GM19099 (cell line): ENCODE data around the gene HNRNPM.

Experiments used
- POLR2A ChIP-seq: IDR thresholded peaks from 3 replicates; pipeline ENCODE4 v1.6.1; 2011; ENCODE audit warnings: low read depth; ENCODE audit not compliant: insufficient read length; ENCODE audit errors: extremely low read depth

The HNRNPM gene

DNA sequence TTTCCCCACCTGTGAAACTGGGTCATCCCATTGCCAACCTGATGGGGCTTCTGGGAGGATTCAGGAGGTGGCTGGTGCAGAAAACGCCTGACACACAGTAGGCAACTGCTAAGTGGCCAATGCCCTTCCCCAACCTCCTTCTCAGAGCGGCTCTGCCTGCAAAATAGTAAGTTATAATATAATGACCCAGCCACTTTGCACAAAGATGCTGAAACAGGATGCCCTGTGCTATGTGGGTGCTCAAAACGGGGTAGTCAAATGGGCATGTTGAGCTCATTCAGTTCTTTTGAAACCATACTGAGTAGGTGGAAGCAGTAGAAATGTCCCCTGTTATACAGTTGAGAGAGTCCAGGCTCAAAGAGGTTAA, 31.2 kb upstream of the HNRNPM start:
- TF ChIP-seq POLR2A, result no peak

DNA sequence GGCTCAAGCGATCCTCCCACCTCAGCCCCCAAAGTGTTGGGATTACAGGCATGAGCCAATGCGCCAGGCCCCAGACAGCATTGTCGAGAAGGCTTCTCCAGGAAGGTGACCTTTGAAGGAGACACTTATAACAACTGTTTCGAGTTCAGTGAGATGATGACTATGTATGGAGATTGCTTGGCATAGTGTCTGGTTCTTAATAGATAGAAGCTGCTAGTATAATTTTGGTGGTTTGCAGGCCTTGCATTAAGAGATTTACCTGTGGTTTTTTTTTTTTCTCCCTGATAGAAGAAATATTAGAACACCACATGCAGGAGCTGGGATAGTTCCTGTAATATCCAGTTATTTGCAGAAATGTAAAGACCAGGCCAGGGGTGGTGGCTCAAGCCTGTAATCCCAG, 28.0 kb upstream of the HNRNPM start:
- no peak for TF ChIP-seq POLR2A

DNA sequence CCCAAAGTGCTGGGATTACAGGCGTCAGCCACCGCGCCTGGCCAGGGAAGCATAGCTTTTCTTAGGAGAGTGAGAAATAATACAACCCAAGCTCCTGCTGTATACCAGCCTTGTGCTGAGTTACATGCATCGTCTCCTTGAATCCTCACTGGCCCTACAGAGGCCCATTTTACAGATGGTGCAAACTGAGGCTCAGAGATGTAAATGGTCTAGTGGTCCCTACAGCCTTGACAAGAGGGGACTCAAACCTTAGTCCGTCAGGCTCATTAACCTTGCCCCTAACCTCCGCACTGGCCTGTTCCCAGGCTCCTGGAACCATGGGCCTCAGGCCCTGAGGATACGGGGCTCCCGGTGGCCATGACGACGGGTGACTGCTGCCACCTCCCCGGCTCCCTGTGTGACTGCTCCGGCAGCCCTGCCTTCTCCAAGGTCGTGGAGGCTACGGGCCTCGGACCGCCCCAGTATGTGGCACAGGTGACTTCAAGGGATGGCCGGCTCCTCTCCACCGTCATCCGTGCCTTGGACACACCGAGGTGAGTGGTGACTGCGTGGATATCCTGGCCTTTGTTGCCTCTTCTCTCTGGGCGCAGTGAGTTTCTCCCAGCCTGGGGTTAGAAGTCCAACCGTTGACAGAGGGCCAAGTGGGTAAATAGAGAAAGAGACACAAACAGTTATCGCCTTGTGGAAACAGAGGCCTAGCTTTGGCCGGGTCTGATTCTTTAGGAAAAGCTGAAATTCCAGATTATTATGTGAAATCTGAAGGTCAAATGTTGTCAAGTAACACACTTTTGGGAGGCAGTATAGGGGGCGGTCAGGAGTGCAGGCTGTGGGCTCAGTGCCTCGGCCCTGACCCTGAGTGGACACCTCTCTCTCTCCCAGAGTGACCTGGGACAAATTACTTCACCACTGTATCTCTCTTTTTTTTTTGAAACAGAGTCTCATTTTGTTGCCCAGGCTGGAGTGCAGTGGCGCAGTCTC, 23.0 kb upstream of the HNRNPM start:
- no peak for TF ChIP-seq POLR2A

DNA sequence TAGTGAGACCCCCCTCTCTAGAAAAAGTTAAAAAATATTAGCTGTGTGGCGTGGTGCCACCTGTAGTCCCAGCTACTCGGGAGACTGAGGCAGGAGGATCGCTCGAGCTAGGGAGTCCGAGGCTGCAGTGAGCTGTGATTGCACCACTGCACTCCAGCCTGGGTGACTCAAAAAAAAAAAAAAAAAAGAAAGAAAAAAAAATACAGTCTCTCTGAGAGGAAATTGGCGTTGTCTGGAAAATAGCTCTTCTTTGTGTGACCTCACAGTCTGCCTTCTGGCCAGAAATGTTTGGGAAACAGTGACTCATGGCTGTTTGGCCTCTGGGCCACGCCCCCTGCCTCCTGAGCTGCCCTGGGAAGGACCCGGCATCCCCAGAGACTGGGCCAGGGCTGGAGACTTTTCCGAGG, 21.0 kb upstream of the HNRNPM start:
- no peak for TF ChIP-seq POLR2A

DNA sequence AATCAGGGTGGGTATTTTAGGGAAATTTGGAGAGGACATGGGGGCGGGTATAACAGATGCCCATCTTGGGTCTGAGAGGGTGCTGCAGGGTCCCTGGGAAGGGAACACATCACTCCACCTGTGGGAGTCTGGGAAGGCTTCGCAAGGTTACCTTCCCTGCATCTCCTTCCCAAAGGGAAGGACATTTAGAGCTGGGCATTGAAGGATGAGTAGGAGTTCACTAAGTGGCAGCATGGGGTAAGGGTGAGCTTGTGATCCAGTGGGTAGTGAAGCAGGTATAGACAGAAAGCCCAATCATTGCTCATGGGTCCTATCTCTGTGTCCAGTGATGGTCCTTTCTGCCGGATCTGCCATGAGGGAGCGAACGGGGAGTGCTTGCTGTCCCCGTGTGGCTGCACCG, 18.5 kb upstream of the HNRNPM start:
- TF ChIP-seq POLR2A, result no peak

DNA sequence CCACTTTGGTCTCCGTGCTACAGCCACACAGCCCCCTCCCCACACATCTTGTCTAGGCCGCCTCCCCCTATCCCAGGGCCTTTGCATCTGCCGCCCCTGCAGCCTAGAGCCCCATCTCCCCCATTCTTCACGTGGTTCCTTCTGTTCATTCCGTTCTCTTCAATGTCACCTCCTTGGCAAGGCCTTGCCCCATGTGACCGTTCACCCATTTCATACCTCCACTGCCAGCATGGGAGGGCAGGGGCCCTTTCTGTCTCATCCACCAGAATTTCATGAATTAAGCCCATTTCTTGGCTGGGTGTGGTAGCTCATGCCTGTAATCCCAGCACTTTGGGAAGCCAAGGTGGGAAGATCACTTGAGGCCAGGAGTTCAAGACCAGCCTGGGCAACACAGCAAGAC, 15.7 kb upstream of the HNRNPM start:
- TF ChIP-seq POLR2A, result no peak

DNA sequence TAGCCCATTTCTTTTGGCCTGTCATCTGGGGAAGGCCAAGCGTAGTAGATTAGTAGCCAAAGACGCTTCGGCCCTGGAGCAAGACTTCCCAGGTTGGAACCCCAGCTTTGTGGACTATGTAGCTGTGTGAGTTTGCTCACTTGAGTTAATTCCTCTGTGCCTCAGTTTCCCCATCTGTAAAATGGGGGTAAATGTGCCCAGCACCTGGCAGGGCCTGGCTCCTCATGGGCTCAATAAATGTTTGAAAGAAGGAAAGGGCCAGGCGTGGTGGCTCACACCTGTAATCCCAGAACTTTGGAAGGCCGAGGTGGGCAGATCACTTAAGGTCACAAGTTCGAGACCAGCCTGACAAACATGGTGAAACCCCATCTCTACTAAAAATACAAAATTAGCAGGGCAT, 14.9 kb upstream of the HNRNPM start:
- TF ChIP-seq POLR2A, result no peak

DNA sequence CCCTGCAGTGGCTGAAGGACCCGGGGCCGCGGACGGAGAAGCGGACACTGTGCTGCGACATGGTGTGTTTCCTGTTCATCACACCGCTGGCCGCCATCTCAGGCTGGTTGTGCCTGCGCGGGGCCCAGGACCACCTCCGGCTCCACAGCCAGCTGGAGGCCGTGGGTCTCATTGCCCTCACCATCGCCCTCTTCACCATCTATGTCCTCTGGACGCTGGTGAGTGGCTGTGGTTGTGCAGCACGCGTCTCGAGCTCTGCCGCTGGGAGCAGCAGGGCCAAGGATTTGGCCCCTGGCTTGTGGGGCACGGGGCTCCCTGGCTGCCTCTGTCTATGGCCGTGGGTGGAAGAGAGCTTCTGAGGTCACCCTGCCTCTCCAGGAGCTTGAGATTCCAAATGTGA, 14.1 kb upstream of the HNRNPM start:
- TF ChIP-seq POLR2A, result no peak

DNA sequence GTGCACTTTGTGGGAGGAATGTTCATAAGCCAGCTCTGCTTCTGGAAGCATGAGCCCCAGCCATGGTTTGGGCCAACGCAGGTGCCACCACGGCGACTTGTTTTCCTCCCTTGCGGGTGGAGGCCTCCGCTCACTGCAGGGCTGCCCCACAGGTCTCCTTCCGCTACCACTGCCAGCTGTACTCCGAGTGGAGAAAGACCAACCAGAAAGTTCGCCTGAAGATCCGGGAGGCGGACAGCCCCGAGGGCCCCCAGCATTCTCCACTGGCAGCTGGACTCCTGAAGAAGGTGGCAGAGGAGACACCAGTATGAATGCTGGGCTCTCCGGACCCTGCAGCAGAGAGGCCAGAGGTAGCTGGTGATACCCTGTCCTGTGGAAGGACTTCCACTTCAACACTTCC, 6.5 kb upstream of the HNRNPM start:
- no peak for TF ChIP-seq POLR2A

DNA sequence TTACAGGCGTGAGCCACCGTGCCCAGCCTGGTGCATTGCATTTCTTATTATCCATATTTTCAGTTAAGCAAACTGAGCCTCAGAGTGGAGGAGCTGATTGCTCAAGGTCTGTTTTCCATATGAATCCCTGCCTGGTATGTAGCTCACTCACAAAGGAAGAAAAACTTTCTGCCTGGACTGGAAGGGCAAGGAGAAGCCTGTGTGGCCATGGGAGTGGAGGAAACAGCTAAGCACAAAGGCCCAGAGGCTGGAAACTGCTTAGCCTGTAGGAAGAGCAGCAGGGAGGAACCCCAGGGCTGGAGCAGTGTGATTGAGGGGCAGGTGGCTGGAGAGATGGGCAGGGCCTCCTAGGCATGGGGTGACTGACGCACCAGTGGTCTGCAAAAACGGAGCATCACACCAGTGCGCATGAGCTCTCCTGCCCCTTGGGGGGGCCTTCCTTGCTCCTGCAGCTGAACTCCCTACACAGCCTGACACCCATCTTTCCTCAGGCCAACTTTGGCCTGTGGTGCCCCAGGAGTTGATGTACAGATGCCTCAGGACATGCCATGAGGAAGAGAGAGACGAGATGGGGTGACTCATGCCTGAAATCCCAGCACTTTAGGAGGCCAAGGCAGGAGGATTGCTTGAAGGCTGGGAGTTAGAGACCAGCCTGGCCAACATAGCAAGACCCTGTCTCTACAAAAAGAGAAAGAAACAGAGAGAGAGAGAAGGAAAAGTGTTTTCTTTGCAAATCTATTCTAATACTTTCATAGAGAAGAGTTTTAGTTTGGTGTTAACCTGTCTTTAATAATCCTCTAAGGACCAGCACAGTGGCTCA, 2.8 kb upstream of the HNRNPM start:
- TF ChIP-seq POLR2A, result no peak

DNA sequence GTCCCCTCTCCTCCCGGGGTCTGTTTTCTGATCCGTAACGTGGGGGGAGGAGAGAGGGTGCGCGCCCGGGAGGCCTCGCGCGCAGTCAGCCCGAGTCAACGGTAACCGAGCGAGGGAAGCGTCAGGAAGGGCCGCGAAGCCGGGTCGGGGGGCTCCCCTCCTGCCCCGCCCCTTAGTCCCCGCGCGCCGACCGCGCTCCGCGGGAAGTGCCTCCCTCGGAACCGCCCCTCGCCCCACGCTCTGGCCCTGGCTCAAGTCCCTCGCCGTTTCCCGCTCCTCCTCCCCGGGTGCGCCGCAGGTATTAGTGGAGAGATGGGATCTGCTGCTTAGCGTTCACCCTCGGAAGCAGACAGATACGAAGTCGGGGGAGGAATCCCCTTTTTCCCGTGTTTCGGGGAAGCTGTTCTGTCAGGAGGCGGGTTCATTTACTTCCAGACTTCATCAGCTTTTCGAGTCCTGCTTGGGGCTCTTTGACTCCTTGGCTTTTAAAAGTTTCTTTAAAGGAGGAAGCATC, 770 bp downstream of the HNRNPM start:
- TF ChIP-seq POLR2A, result no peak

DNA sequence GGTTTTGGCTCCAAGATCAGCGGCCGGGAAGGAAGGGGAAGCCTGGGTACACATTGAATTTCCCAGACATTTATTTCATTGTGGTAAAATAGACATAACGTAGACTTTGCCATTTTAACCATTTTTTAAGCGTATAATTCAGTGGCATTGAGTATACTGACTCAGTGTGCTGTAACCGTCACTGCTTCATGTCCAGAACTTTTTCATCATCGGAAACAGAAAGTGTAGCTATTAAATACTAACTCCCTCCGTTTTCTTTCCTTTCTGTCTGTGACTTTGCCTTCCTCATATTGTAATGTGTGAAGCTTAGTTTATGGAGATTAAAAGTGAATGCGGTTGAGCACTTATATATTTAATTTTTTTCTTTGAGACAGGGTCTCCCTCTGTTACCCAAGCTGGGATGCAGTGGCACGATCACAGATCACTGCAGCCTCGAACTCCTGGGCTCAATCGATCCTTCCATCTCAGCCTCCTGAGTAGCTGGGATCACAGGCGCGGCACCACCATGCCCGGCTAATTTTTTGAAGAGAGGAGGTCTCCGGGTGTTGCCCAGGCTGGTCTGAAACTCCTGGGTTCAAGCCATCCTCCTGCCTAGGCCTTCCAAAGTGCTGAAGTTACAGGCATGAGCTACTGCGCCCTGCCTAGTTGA, 1.4 kb downstream of the HNRNPM start:
- TF ChIP-seq POLR2A, result no peak

DNA sequence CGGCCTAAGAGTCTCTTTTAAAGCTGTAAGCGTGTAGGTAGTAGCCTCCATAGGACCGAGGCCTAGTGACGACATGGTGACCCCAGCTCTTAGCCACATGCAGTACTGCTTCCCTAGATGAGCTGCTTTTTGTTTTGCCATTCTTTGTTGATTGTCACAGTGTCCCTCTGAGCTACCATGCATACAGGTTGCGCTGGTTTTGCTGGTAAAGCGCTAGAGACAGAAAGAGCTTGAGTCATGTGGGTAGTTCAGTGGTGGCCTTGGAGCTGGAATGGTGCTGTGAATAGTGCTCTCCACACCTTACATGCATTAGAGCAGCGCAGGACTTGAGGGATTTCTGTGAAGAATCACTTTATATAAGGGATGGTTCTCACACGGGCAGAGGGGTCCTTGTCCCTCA, 5.1 kb downstream of the HNRNPM start:
- TF ChIP-seq POLR2A, result no peak

DNA sequence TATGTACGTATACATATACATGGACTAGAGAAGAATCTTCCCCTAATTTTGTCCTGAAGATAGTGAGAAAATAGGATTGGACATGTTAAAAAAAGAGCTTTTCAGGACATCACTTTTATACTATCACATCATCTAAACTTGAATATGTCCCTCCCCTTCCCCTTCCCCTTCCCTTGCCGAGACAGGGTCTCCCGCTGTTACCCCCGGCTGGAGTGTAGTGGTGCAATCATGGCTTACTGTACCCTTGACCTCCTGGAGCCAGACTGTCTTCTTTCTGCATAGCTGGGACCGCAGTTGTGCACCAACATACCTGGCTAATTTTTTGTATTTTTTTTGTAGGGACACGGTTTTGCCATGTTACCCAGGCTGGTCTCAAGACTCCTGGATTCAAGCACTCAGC, 6.6 kb downstream of the HNRNPM start:
- no peak for TF ChIP-seq POLR2A

DNA sequence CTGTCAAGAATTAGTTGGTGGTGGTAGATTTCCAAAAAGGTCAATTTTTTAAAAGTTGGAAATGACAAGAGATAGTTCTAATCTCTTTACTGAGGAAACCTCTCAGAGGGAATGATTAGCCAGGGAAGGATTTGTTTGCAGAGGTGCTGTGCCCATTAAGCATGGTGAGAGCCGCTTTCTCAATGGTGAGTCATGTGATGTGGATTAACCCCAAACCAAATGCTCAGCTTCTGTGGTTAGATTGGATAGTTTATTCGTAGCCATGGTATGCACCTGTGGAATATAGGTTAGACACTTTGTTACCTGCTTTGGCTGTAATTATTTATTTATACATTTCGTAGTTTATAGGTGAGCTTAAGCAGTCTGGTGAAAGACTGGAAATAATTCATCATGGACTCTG, 7.1 kb downstream of the HNRNPM start:
- no peak for TF ChIP-seq POLR2A

DNA sequence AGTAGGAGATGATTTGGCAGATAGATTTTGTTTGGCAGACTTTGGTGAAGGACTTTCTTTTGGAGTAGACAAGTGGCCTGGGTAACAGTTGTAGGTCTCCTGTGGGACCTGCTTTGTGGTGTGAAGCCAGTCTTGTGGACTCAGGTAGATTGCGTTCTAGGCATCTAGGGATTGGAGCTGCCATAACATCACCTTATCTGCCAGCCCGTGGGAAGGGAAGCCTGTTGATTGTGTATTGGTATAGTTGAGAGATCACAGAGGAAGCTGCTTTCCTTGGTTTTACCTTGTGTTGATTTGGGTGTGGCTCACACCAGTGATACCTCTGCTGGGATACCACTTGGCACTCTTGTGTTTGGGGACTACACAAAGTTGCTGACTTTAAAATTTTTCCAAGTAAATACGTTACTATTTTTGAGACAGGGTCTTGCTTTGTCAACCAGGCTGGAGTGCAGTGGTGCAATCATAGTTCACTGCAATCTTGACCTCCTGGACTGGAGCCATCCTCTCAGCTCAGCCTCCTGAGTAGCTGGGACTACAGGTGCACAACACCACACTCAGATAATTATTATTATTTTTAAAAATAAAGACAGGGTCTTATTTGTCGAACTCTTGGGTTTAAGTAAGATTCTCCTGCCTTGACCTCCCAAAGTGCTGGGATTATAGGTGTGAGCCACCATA, 7.8 kb downstream of the HNRNPM start:
- no peak for TF ChIP-seq POLR2A

DNA sequence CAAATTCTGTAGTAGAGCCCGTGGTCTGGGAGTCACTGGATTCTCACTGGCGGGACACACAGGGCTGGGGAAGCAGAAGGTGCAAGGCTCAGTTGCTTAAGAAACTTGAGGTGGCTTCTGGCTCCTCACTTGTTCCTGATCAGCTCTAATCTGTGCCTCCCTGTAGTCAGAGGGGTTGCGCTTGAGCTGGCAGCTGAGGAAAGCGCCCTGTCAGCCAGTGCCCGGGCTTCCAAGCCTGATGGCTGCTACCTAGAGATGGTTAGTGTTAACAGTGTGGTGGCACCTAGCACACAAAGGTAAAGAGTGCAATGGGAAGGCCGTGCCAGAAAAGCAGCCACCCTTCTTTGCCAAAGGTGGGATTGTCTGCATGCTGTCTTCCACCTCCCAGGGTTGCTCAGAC, 8.8 kb downstream of the HNRNPM start:
- no peak for TF ChIP-seq POLR2A
